Activated naive CD4-positive, alpha-beta T cell (primary cell): ENCODE measurements around the gene RGS5.
"Not testable (repeated sequence)": the region's sequence is repeated elsewhere in the genome, so short reads cannot be mapped to it uniquely, and the experiment has no call there.

Experiments
- DNase-seq, 4 experiments: peaks; one replicate each; lab custom pipeline; 2025; lab: John Stamatoyannopoulos, UW

Gene RGS5, protein sequence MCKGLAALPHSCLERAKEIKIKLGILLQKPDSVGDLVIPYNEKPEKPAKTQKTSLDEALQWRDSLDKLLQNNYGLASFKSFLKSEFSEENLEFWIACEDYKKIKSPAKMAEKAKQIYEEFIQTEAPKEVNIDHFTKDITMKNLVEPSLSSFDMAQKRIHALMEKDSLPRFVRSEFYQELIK

DNA sequence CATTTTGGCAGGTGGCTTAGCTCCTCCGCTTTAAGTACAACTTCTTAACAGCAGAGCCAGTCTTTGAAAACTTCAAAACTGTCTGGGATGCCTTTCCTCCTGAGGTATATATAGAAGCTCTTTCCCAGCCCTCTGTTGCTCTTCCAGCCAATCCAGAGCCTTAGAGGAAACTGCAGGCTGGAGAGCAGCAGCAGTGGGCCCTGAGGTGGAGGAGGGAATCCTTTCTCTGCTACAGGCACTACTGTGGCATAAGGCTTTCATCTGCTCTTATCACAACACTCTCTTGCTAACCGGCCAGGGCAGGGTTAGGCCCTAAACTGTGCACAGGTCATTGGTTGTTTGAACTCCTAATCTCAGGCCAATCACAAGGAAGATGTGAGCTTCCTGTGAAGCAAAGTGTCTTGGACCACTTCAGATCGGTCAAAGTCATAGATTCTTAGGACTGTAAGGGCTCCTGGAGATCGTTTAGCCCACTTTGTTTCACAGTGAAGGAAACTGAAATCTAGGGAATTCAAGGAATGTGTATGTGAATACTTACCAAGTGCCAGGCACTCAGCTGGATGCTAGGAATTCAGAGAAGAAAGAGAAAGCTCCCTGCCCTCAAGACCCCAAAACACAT is at the start of gene RGS5:
Gene RGS5, minus strand, starts transcription at position 84 of the 619 bp plus-strand sequence. Its CDS starts 81 bp downstream, at position 3.
- DNase-seq = no peak

DNA sequence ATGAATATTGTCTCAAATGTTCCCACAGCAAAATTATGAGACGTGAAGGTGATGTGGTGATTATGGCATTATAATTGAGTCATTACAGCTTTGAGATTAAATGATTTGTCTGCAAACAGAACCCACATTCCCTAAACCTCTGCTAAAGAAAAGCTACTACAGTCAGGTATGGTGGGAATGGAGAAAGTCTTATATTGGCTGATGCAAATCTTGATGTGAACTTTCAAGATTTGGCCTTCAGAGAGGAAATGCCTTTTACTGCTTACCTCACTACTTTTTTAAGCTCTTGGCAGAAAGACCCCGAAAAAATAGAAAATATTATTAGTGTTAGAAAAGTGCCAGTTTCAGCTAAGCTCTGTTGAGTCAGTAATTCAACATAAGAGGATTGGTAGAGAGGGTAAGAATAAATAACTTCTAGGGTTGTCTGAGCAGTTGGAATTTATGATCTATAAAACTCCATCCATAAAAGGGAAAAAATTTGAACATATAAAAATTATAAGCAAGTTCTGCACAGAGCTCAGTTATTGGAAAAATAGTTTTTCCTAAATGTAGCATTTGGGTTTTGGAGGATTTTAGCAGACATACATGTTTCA is 47.8 kb upstream of the RGS5 start:
- no peak for DNase-seq

DNA sequence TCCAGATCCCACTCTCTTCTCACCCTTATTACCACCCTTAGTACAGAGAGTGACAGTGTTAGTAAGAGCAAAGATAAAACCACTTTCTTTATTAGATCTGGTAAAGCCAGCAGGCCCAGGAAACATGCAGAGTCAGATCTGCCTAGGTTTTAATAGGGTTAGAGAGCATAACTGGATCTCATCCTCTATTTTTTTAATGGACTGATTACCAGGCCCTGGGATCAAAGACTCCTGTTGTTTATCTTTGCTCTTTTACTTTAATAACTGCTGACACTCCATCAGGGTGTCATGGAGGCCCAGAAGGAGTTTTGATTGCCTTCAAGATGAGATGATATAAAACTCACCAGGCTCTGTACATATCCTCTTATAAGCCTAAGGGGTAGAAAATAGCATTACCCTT is 45.3 kb upstream of the RGS5 start:
- no peak for DNase-seq

DNA sequence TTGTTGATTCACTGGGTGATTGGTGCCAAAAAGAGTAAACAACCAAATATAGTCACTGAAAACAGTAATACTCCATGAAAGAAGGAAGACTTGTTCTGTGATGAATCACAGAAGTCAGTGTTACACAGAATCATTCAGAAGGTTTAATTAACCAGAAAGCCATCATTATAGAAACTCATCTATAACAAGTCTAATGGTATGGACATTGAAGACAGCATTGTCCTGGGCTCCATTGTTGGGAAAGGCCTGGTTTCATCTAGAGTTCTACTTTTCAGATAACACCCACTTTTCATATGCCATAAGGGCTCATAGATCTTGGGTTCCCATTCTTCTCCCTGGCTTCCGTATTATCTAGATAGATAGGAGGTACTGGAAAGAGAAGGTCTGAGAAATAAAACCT is 41.9 kb upstream of the RGS5 start:
- DNase-seq = not testable (repeated sequence)

DNA sequence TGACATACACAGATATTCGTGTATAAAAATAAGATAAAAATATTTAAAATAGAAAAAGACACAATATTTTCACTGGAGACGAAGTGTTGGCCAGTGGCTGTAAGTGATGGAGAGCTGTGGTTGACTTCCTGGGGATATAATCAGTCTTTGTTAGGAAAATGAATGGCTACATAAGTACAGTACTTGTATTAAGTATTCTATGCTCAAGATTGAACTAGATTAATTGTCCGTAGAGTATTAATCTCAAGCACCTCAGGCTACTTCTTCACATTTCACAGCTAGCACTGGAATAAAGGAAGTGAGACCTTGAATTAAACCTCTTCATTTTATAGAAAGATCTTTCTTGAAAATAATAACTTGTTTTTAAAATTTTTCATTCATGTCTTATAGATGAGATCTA is 39.0 kb upstream of the RGS5 start:
- DNase-seq = no peak

DNA sequence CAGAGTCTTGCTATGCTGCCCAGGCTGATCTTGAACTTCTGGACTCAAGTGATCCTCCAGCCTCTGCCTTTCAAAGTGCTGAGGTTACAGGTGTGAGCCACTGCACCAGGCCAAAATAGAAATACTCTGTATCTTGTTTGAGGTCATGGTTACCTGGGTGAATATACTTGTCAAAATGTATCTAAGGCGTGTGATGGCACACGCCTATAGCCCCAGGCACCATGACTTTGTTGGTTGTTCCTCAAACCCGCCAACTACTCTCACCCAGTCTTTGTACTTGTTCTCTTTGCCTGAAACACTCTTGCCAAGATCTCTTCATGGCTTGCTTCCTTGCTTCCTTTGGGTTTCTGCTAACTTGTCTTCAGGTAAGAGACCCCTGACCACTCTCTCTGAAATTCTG is 38.0 kb upstream of the RGS5 start:
- no peak for DNase-seq

DNA sequence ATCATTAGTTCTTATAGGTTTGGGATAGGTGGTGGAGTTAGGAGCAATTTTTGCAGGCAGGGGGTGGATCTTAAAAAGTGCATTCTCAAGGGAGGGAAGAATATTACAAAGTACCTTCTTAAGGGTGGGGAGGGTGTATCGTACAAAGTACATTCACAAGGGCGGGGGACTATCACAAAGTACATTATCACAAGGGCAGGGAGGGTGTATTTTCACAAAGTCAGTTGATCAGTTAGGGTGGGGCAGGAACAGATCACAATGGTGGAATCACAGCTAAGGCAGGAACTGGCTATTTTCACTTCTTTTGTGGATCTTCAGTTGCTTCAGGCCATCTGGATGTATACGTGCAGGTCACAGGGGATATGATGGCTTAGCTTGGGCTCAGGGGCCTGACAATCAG is 30.9 kb upstream of the RGS5 start:
- not testable (repeated sequence) for DNase-seq

DNA sequence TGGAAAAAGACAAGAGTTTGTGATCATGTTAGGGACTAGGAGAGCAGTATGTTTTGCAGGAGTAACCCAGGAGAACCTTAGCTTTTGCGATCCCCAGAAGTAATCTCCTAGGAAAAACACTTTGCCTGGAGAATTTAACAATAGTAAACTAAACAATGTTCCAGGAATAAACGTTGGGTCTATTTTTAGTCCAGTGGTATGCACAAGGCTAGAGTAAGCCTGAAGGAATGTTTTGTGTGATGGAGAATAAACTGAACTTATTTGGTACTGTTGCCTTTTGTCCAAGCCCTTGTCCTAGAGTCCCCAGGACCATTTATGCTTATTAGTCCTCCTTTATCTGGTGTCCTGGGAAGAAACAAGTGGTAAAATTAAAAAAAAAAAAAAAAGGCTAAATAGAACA is 28.7 kb upstream of the RGS5 start:
- DNase-seq = no peak

DNA sequence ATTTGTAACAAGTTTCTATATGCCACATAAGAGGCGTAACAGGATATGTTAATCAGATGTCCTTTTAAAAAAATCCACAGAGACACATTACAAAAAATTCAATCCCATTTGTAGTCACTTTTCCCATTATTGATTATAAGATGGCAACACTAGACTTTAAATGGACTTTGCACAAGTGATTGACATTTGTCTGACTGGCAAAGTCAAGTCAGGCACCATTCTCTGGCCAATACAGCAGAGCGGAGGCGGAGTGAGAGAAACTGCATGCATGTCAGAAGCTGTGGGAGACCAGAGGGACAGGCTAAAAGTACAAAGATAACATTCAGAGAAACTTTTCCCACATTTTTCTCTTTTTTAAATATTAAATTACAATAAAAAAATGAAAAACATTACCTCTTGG is 28.1 kb upstream of the RGS5 start:
- no peak for DNase-seq

DNA sequence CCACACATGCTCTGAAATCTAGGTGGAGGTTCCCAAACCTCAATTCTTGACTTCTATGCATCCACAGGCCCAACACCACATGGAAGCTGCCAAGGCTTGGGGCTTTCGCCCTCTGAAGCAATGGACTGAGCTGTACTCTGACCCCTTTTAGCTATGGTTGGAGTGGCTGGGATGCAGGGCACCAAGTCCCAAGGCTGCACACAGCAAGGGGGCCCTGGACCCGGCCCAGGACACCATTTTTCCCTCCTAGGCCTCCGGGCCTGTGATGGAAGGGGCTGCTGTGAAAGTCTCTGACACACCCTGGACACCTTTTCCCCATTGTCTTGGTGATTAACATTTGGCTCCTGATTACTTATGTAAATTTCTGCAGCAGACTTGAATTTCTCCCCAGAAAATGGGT is 25.6 kb upstream of the RGS5 start:
- not testable (repeated sequence) for DNase-seq

DNA sequence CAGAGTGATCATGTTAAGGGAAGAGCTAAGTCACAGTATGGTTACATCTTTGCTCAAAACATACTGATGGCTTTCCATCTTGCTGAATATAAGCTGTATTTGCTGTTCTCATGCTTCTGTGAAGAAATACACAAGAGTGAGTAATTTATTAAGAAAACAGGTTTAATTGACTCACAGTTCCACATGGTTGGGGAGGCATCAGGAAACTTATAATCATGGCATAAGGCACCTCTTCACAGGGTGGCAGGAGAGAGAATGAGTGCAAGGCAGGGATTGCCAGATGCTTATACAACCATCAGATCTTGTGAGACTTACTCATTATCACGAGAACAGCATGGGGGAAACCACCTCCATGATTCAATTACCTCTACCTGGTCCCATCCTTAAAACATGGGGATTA is 24.4 kb upstream of the RGS5 start:
- no peak for DNase-seq

DNA sequence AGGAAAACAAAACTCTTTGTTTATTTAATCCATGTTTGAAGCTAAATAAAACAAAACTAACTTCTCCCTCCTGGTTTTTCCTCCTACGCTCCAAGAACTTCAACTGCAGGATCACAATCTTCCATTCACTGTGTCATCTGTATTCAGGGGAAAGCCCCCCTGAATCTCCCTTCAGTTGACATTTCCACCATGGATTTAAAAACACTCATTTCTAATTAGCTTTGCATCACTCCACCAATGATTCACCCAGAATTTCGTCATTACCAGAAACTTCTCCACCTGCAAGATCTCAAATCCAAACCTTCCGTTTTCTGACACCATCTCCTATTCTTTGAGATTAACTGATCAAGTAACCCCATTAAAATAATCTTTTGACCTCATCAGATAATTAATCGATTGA is 10.9 kb upstream of the RGS5 start:
- no peak for DNase-seq

DNA sequence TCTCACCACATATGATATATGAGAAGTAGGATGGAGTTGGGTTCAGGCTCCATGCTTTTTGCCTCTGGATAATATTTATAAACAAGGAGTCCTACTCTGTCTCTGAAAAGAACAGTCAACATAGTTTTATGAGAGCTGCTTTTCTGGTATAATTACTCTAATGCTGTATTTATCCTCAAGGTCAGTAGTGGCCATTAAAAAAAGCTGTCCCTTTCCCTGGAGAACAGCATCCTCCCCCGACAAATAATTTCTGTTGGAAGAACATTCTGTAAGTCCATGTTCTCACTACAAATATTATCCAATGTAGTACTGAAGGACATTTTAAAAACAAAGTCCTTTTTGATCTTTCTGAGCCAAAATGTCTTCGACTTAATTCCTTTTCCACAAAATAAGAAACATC is 9.0 kb upstream of the RGS5 start:
- no peak for DNase-seq

DNA sequence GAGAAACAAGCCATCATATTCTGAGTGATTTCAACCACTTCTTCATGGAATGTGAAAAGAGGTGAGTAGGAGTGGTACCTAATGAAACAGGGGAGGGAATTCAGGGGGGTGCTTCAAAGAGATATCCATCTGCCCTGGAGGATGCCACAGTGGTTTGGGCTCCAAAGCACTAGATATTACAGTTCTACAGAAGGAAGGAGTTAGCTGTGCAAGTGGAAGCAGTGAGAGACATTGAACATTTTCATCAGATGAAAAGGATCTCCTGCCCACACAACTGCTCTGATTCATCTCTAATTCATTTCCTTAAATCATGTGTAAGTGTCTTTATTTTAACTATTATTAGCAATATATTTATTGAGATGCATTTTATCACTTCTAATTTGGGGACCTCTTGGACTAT is 2.8 kb upstream of the RGS5 start:
- DNase-seq = no peak

DNA sequence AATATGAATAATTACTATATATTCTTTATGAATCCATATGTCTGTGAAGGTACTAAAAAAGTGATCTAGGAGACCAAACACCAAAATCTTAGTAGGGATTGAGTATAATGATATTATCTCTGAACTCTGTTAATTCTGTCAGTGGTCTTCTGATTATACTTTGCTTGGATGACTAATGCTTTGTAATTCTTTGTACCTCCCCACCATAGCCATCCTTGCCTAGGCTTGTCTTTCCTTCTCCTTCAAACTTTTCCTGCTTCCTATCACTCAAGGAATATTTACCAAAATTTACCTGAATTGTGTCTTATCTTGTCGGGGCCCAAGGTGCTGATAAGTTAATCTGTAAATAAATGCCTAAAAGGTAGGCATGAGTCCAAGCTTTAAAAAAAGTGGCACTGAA is 845 bp upstream of the RGS5 start:
- DNase-seq = no peak

DNA sequence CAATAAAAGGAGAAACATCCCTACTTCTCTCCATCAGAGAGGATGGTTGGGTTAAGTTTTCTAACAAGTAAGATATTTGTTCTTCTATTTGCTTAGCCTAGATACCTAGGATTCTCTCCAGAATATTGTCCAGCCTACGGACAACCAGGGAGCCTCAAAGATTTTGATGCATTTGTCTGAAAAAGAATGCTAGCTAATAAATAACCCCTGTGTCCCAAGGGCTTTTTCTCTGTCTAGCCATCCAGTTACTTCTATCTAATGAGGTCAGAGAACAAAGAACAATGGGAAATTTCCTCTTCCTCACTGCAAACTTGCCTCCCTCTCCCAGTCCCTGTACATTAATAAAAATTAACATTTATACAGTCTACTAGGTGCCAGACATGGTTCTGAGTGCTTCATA is 810 bp downstream of the RGS5 start:
- no peak for DNase-seq

DNA sequence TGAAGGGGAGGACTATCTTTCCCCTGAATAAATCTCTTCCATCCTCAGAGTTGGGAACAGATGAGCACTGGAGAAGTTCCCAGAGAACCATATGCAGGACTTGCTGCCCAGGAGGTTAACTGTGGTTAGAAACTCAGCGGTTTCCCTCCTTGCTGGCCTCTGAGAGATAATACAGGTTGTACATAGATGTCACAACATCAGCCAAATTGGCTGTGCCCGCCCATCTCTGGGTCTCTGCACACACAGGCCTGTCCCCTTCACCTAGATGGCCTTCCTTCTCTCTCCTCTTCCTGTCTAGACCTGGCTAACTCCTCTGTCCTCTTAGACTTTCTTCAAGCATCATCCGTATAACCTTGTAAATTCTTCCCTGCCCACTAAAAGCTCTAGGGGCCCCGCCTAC is 5.7 kb downstream of the RGS5 start:
- DNase-seq = no peak

DNA sequence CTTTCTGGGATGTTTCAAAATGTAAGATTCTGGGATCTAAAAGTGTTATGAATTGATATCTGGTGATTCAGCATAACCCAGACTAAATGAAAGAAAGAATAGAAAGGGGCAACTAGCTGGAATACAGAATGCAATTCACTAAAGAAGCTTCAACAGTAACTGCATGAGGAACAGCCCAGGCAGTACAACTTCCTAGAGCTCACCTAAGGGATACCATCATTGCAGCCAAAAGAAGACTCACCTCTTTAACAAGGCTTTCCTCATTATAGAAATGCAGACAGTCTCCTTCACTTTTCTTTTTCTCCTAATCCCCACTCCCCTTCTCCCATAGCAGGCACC is 6.3 kb downstream of the RGS5 start:
- no peak for DNase-seq

DNA sequence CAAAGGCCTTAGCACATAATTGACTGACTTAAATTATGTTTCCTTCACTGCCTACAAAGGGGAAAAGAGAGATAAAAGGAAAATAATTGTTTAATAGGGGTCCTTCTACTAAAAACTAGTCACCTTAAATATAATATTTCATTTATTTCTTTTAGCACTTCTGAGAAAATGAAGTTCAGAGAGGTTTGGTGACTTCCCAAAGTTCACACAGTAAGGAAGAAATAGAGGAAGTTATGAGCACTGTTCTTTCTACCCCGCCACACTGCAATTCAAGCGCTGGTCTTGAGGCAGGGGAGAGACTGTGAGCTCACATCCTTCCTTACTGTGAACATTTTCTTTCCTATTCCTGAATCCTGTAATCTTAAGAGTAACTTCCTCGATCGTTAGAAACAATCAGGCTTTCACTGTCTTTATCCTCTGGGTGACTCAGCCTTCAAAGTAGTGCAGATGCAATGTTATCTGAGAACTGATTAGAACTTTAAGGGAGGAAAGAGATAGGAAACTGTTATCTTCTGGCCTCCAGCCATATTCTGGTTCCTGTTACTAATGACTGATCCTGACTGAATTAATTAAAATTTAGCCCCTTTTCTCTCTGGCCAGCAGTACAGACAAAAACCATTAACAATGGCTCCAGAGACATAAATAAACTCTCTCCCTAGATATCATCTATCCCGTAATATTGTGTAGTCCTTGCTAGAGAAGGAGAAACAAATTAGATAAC is 6.8 kb downstream of the RGS5 start:
- DNase-seq = no peak

DNA sequence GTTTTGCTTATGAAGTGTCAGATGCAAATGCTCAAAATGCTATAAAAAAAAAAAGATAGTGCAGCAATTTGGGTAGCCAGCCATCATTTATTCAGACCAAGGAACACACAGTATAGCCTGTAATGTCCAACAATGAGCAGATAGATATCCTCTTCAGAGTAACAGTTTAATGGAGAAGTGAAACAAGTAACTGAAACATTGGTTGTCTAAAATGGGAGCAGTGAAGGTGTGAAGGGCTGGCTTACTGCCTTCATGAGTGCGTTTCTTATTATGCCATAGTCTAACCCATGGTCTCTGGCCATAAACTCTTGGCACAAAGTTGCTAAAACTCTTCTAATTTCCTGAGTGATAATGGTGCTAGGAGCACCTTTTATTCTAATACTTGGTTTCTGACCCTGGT is 11.4 kb downstream of the RGS5 start:
- DNase-seq = no peak

DNA sequence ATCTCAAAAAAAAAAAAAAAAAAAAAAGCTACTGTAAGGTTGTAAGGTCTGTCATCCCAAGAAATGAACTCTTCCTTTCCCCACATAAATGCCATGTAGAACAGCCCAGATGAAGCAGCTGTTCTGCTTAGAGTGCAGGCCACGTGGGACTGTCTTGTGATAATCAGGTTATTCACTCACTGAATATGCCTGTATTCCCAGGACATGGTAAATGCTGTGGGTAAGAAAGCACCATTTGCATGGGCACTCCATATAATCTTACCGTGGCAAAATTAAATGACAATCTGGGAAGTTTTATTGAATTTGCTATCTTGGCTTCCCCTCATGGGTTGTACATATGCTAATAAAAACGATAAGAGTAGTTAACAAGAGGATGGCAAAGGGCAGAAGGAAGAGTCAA is 13.8 kb downstream of the RGS5 start:
- no peak for DNase-seq

DNA sequence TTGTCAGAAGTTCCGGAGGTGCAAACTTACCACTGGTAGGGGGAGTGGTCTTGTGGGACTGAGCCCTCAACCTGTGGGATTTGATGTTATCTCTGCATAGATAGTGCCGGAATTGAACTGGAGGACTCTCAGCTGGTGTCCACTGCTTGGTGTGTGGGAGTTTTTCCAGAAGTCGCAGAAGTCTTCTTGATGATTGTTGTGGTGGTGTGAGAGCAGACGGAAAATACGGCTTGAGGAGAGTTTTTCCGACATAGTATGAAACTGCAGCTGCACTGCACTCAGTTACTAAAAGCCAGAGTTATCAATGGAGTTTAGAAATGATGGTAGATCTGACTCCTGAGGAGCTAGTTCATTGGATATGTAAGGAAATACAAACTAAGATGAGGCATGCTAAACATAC is 14.9 kb downstream of the RGS5 start:
- no peak for DNase-seq

DNA sequence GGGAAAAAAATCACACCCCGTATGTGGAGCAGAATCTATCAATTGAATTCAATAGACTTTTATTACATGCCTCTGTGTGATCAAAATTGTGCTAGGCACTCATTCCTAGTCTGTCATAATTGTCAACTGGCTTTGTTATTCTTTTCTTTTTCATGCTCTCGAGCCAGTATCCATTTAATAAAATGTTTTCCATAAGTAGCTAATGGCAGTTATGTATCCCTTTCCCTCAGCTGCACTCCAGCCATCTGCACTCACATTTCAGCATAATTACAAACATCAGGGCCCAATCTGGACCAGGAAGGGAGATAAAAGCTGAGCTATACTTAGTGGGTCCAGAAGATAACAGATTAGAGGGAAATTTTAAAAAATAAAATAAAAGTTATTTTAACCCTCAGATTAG is 15.9 kb downstream of the RGS5 start:
- DNase-seq = no peak
